Thyroid gland (tissue), 4 donors: Measurements from ENCODE around the gene SIPA1.

ENCODE experiments used
- POLR2A ChIP-seq, 2 donors: fragments of 450-650 bp; IDR thresholded peaks; one replicate each; pipeline ENCODE4 v1.6.1; 2017; ENCODE audit warnings: antibody characterized with exemption in 2 of 2, mild to moderate bottlenecking in 2 of 2, moderate library complexity in 1 of 2
- TF ChIP-seq, protein P1 (sequence below), 6 experiments: fragments of 200-600 bp in 3 of 6; fragments of 450-650 bp in 3 of 6; sonication (generic) in 3 of 6; IDR thresholded peaks; one replicate each; pipeline ENCODE4 v1.5.1; 2016 to 2019; ENCODE audit warnings: antibody characterized with exemption in 6 of 6, mild to moderate bottlenecking in 2 of 6, inconsistent platforms in 1 of 6, moderate library complexity in 1 of 6

DNA sequence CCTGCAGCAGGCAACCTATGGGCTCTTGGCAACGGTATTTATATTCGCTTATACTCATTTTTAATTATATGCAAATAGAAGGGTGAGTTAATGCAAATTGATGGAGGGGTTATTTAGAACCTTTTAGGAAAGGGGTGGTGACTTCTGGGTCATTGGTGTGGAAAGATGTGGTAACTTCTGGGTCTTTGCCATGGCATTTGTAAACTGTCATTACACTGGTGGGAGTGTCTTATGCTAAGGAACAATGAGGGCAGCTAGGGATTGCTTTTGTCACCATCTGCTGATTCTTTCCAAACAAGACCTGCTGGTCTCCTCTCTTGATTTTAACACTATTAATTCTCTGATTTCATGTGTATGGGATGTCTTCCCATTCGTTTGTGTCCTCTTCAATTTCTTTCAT is 62.5 kb downstream of the SIPA1 start:
- TF ChIP-seq, protein P1, sequence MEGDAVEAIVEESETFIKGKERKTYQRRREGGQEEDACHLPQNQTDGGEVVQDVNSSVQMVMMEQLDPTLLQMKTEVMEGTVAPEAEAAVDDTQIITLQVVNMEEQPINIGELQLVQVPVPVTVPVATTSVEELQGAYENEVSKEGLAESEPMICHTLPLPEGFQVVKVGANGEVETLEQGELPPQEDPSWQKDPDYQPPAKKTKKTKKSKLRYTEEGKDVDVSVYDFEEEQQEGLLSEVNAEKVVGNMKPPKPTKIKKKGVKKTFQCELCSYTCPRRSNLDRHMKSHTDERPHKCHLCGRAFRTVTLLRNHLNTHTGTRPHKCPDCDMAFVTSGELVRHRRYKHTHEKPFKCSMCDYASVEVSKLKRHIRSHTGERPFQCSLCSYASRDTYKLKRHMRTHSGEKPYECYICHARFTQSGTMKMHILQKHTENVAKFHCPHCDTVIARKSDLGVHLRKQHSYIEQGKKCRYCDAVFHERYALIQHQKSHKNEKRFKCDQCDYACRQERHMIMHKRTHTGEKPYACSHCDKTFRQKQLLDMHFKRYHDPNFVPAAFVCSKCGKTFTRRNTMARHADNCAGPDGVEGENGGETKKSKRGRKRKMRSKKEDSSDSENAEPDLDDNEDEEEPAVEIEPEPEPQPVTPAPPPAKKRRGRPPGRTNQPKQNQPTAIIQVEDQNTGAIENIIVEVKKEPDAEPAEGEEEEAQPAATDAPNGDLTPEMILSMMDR (IDR thresholded peaks at IDR 0.05), result no peak
- no peak for TF ChIP-seq POLR2A (IDR thresholded peaks at IDR 0.05)
